Panc1 (cell line): Measurements from ENCODE around the gene MAP1LC3C. TPM values are rescaled to one million over a fixed set of nuclear protein-coding genes. Genes with fewer than 3 reads are reported as not detected.

Source experiments
- ATAC-seq: fragments of 200-7000 bp; cut with Tn5 transposase; 2 replicates; pipeline ENCODE4 v1.9.1; 2020; ENCODE audit warnings: mild to moderate bottlenecking, moderate library complexity
- BruUV-seq: library from RNA; stranded (reverse); fragments of 400-500 nt; replicated peaks from 2 replicates; lab custom pipeline; 2021; lab: Mats Ljungman, UMichigan
- CTCF ChIA-PET: fragments of 300-600 bp; sonication (Branson Sonifier 250); formaldehyde crosslinking; loops from one replicate; lab custom pipeline; 2022; ENCODE audit warnings: antibody characterized with exemption; lab: Charles Lee
- POLR2A ChIA-PET: fragments of 300-600 bp; sonication (Branson Sonifier 250); formaldehyde crosslinking; loops from one replicate; lab custom pipeline; 2022; ENCODE audit warnings: antibody characterized with exemption; lab: Charles Lee
- DNase-seq: peaks from one replicate; pipeline ENCODE4 v3.0.0-alpha.2; 2010; ENCODE audit warnings: low read depth, low spot score
- H3K27ac ChIP-seq: 2 replicates; pipeline ENCODE4 v1.5.1; 2011; ENCODE audit warnings: mild to moderate bottlenecking, low read length, inconsistent platforms
- H3K27me3 ChIP-seq: fragments of 200-500 bp; sonication (Bioruptor generic); 2 replicates; pipeline ENCODE4 v1.6.0; 2014; ENCODE audit warnings: low read length, inconsistent platforms; ENCODE audit not compliant: control insufficient read depth, insufficient read depth
- H3K36me3 ChIP-seq: fragments of 200-500 bp; sonication (Bioruptor generic); 2 replicates; pipeline ENCODE4 v1.5.1; 2014; ENCODE audit warnings: inconsistent platforms, mild to moderate bottlenecking, low read length, moderate library complexity; ENCODE audit not compliant: control insufficient read depth, insufficient read depth
- H3K4me1 ChIP-seq: 2 replicates; pipeline ENCODE4 v1.5.1; 2011; ENCODE audit warnings: inconsistent platforms, mild to moderate bottlenecking, low read length, moderate library complexity; ENCODE audit not compliant: control insufficient read depth, insufficient read depth
- H3K4me3 ChIP-seq, 2 experiments: 2 replicates each; pipeline ENCODE4 v1.5.1; 2011 to 2012; ENCODE audit warnings: low read depth in 2 of 2, low read length in 2 of 2, mild to moderate bottlenecking in 2 of 2, inconsistent platforms in 1 of 2, moderate library complexity in 1 of 2
- H3K9me3 ChIP-seq: fragments of 200-500 bp; sonication (Bioruptor generic); 2 replicates; pipeline ENCODE4 v1.5.1; 2014; ENCODE audit warnings: low read depth, mild to moderate bottlenecking, inconsistent platforms, low read length, moderate library complexity; ENCODE audit not compliant: control insufficient read depth, insufficient read depth
- CTCF ChIP-seq: fragments of 450-650 bp; IDR thresholded peaks from 2 replicates; pipeline ENCODE4 v1.5.1; 2017; ENCODE audit warnings: mild to moderate bottlenecking
- POLR2AphosphoS5 ChIP-seq: IDR thresholded peaks from 2 replicates; pipeline ENCODE4 v1.6.1; 2012; ENCODE audit warnings: mild to moderate bottlenecking, low read depth, low read length, moderate library complexity
- REST ChIP-seq, 2 experiments: IDR thresholded peaks; 2 replicates each; pipeline ENCODE4 v1.6.1; 2011 to 2012; ENCODE audit warnings: low read depth in 2 of 2, control low read depth in 1 of 2, low read length in 1 of 2, mild to moderate bottlenecking in 1 of 2, moderate library complexity in 1 of 2; ENCODE audit not compliant: insufficient read depth in 1 of 2
- SIN3A ChIP-seq: IDR thresholded peaks from 2 replicates; pipeline ENCODE4 v1.6.1; 2012; ENCODE audit warnings: low read depth, mild to moderate bottlenecking, low read length, moderate library complexity, borderline replicate concordance; ENCODE audit not compliant: insufficient read depth
- TCF7L2 ChIP-seq: IDR thresholded peaks from 2 replicates; pipeline ENCODE4 v1.6.1; 2011; ENCODE audit warnings: mild to moderate bottlenecking, low read depth, low read length, inconsistent platforms
- in situ Hi-C: cut with HindIII; loops from 2 replicates; pipeline ENCODE4 v1.10.0; 2016; ENCODE audit warnings: low sequenced_read_pairs, low pct_unique_long_range_greater_than_20kb
- intact Hi-C: fragments of 100-400 bp; cut with micrococcal nuclease; formaldehyde crosslinking; loops from one replicate; pipeline ENCODE4 v1.10.0; 2022; ENCODE audit not compliant: unreplicated experiment
- total RNA-seq: library from RNA; stranded (reverse); gene quantifications from one replicate; pipeline ENCODE4 v1.2.1, GENCODE V29; 2021; ENCODE audit not compliant: unreplicated experiment

MAP1LC3C gene
- total RNA-seq, 1 experiment from 2014 or later, result 0.21 TPM

GRCh38 chr1:241972703-241973369 is 26.1 kb downstream of the MAP1LC3C start:
- Histone ChIP-seq H3K27me3 (no peaks in the 10 kb centered on the region), H3K27ac (no peak overlapping the region), H3K4me1 (no peaks in the 10 kb centered on the region), H3K36me3 (no peaks in the 10 kb centered on the region), H3K9me3 (no peaks in the 10 kb centered on the region), H3K4me3 (no peak overlapping the region)
- TF ChIP-seq SIN3A, result no peak
- no peak for TF ChIP-seq REST (IDR thresholded peaks at IDR 0.05; ENCODE audit: insufficient read depth in 1 of 2, low read depth in 2 of 2, low read length in 1 of 2)
- no peak for TF ChIP-seq POLR2AphosphoS5
- TF ChIP-seq CTCF, result no peak
- intact Hi-C loops, result no loop called here
- BruUV-seq, result no TSS peak
- ATAC-seq, result no peak
- no peak for DNase-seq
- ChIA-PET CTCF (no interaction called here), POLR2A (no interaction called here)
- in situ Hi-C loops, result no loop called here

- no peaks in the 10 kb centered on the region for H3K36me3 ChIP-seq
- in situ Hi-C loops (no loop called here), intact Hi-C loops (no loop called here)
- no TSS peak for BruUV-seq
- no peaks in the 10 kb centered on the region for H3K27me3 ChIP-seq
- H3K4me1 ChIP-seq, result no peaks in the 10 kb centered on the region
- H3K4me3 ChIP-seq, result no peak overlapping the region
- DNase-seq (no peak), ATAC-seq (no peak)
- H3K27ac ChIP-seq, result no peak overlapping the region
- H3K9me3 ChIP-seq, result no peaks in the 10 kb centered on the region
- TF ChIP-seq POLR2AphosphoS5, result no peak
- TF ChIP-seq TCF7L2, result no peak
- no peak for TF ChIP-seq CTCF
- TF ChIP-seq REST (IDR thresholded peaks at IDR 0.05; ENCODE audit: insufficient read depth in 1 of 2, low read depth in 2 of 2, low read length in 1 of 2), result no peak
- TF ChIP-seq SIN3A, result no peak
- ChIA-PET POLR2A (no interaction called here), CTCF (no interaction called here)
Observed at GRCh38 chr1:241968611-241969010, 30.3 kb downstream of the MAP1LC3C start.
